ENCODE data around the gene NOSIP.

DNA sequence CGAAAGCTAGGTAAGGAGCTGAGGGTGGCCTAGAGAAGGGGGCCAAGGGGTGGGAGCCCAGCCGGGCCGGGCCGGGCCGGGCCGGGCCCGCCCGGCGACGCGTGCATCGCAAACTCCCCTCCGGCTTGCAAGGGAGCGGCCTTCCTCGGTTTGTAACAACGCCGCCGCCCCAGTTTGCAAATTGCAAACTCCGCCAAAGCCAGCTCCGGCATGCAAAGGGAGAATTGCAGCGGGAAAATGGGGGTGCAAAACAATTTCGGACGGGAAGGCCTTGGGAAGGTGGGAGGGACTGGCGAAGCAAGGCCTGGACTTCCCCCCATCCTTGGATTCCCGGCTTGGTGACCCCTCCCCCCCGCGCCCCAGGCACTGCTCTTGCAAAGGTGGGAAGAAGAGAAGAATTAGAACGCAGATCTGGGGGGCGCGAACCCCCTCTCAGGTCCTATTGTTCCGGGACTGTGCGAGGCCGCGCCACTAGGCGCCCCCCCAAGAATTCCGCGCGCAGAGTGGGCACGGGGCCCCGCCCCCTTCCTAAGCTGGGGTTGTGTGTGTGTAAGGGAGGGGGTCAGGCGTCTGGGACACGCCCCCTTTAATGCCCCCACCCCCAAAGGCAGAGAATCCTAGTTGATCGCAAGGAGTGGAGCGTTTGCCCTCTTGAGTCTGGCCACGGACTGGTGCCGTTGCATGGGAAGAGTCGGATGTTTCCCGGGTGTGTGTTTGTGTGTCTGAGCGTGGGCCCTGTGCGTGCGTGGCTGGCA is 11.6 kb upstream of the NOSIP start:
- no peak for TF ChIP-seq POLR2A (IDR thresholded peaks at IDR 0.05)
- no peak for TF ChIP-seq CTCF (IDR thresholded peaks at IDR 0.05)
